ENCODE data around the gene WDR18. TPM values are rescaled to one million over a fixed set of nuclear protein-coding genes. Genes with fewer than 3 reads are reported as not detected.

Gene WDR18
- polyA plus RNA-seq, 1 donor (not counting 4 experiments of a cell fraction or from before 2014, with no cell fraction given): 26.3 TPM

- dilution Hi-C loops (cut with MboI; ENCODE audit: extremely low pct_ligation_motif_present, low sequenced_read_pairs): no loop called here
- Histone ChIP-seq H3K79me2 (ENCODE audit: control insufficient read depth, insufficient read depth, low read length) (peaks cover 39% of the 10 kb centered on the region), H3K4me2 (ENCODE audit: control insufficient read depth, extremely low read depth, insufficient read depth, low read depth, low read length) (peak within 1 kb of the TSS; percentile 89), H3K9ac (ENCODE audit: control insufficient read depth, extremely low read depth, insufficient read depth, low read length) (peak within 1 kb of the TSS; percentile 89), H3K4me3 (ENCODE audit: control insufficient read depth in 2 of 3, extremely low read depth in 1 of 3, insufficient read depth in 2 of 3, low read depth in 1 of 3, low read length in 3 of 3) (peak within 1 kb of the TSS; percentile 94 to 99 (median 97)), H4K20me1 (ENCODE audit: control insufficient read depth, extremely low read depth, insufficient read depth, low read length) (peaks cover 7% of the 10 kb centered on the region), H3K9me3 (ENCODE audit: control insufficient read depth, low read depth, low read length) (no peaks in the 10 kb centered on the region), H3K36me3 (ENCODE audit: control insufficient read depth in 2 of 2, extremely low read depth in 1 of 2, insufficient read depth in 2 of 2, low read length in 2 of 2) (peaks cover 5 to 10% of the 10 kb centered on the region in 2 experiments), H3K9me1 (ENCODE audit: control insufficient read depth, extremely low read depth, insufficient read depth, low read length) (no peaks in the 10 kb centered on the region), H3K27me3 (ENCODE audit: control insufficient read depth, extremely low read depth, insufficient read depth, low read length) (no peaks in the 10 kb centered on the region), H3K27ac (ENCODE audit: control insufficient read depth, insufficient read depth, low read length) (peak within 1 kb of the TSS; percentile 80), H3K4me1 (ENCODE audit: control insufficient read depth, extremely low read depth, insufficient read depth, low read length) (peaks cover 11% of the 10 kb centered on the region), H2AFZ (ENCODE audit: control insufficient read depth, low read length) (peak within 1 kb of the TSS; percentile 45)
- DNase-seq (ENCODE audit: low read depth, low spot score) (no peak), FAIRE-seq (no peak)
- TF ChIP-seq, protein P1, sequence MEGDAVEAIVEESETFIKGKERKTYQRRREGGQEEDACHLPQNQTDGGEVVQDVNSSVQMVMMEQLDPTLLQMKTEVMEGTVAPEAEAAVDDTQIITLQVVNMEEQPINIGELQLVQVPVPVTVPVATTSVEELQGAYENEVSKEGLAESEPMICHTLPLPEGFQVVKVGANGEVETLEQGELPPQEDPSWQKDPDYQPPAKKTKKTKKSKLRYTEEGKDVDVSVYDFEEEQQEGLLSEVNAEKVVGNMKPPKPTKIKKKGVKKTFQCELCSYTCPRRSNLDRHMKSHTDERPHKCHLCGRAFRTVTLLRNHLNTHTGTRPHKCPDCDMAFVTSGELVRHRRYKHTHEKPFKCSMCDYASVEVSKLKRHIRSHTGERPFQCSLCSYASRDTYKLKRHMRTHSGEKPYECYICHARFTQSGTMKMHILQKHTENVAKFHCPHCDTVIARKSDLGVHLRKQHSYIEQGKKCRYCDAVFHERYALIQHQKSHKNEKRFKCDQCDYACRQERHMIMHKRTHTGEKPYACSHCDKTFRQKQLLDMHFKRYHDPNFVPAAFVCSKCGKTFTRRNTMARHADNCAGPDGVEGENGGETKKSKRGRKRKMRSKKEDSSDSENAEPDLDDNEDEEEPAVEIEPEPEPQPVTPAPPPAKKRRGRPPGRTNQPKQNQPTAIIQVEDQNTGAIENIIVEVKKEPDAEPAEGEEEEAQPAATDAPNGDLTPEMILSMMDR (optimal IDR thresholded peaks at IDR 0.05 in 1 of 3, IDR thresholded peaks at IDR 0.05 in 1 of 3, conservative IDR thresholded peaks at IDR 0.05 in 1 of 3; ENCODE audit: extremely low read depth in 1 of 3, insufficient read depth in 2 of 3, low read length in 3 of 3): no peak
- TF ChIP-seq EZH2 (IDR thresholded peaks at IDR 0.05; ENCODE audit: low read length): no peak
Measured at GRCh38 chr19:1025960-1026782, 42.0 kb downstream of the WDR18 start, which contains the start of gene CNN2. Gene CNN2 (plus strand): TSS chr19:1026608. CDS start chr19:1026662, 54 bp downstream.

DNA sequence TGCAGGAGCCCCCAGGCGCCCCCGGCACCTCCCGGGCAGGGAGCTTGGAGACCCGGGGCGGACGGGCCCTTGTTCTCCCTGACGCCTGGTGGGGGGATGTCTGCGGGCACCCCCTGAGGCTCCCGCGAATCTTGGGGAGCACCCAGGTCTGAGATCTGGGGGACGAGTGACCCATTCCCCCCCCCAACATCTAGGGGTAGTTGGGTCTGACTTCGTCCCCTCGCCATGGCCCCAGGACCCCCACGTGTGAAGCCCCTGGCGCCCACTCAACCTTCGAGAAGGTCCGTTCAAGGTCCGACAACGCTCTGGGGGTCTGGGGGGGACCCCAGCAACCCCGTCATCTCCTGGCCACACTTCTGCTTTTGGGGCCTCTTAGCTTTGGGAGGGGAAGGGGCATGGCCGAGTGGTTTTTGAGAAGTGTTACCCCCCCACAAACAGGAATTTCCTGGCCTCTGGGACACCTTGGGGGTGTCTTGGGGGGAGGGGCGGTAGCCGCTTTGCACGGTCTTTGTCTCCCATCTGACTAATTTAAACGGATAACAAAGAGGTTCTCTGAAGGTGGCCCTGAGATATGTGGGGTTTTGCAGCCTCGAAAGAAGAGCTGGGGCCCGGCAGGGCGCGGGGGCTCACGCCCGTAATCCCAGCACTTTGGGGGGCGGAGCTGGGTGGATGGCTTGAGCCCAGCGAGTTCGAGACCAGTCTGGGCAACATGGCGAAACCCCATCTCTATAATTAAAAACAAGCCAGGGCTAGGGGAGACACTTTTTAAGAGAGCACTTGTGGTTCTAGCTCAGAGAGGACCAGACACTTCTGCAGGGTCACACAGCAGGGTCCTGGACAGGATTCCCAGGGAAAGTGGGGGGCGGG lies 42.9 kb downstream of the WDR18 start:
- TF ChIP-seq, protein P1 (optimal IDR thresholded peaks at IDR 0.05 in 1 of 3, IDR thresholded peaks at IDR 0.05 in 1 of 3, conservative IDR thresholded peaks at IDR 0.05 in 1 of 3; ENCODE audit: extremely low read depth in 1 of 3, insufficient read depth in 2 of 3, low read length in 3 of 3): no peak
- TF ChIP-seq EZH2 (IDR thresholded peaks at IDR 0.05; ENCODE audit: low read length): no peak
- peak overlapping the region; percentile 80 for H3K27ac ChIP-seq (ENCODE audit: control insufficient read depth, insufficient read depth, low read length)
- H3K4me2 ChIP-seq (ENCODE audit: control insufficient read depth, extremely low read depth, insufficient read depth, low read depth, low read length): peak overlapping the region; percentile 89
- DNase-seq (ENCODE audit: low read depth, low spot score) (no peak), FAIRE-seq (no peak)
- peaks cover 8% of the 10 kb centered on the region for H4K20me1 ChIP-seq (ENCODE audit: control insufficient read depth, extremely low read depth, insufficient read depth, low read length)
- H3K4me3 ChIP-seq (ENCODE audit: control insufficient read depth in 2 of 3, extremely low read depth in 1 of 3, insufficient read depth in 2 of 3, low read depth in 1 of 3, low read length in 3 of 3): peak overlapping the region; percentile 94 to 99 (median 97)
- H3K9ac ChIP-seq (ENCODE audit: control insufficient read depth, extremely low read depth, insufficient read depth, low read length): peak overlapping the region; percentile 89
- H3K4me1 ChIP-seq (ENCODE audit: control insufficient read depth, extremely low read depth, insufficient read depth, low read length): peaks cover 11% of the 10 kb centered on the region
- dilution Hi-C loops (cut with MboI; ENCODE audit: extremely low pct_ligation_motif_present, low sequenced_read_pairs): no loop called here
- peaks cover 5 to 13% of the 10 kb centered on the region in 2 experiments for H3K36me3 ChIP-seq (ENCODE audit: control insufficient read depth in 2 of 2, extremely low read depth in 1 of 2, insufficient read depth in 2 of 2, low read length in 2 of 2)
- no peaks in the 10 kb centered on the region for H3K9me1 ChIP-seq (ENCODE audit: control insufficient read depth, extremely low read depth, insufficient read depth, low read length)
- H2AFZ ChIP-seq (ENCODE audit: control insufficient read depth, low read length): no peak overlapping the region
- no peaks in the 10 kb centered on the region for H3K27me3 ChIP-seq (ENCODE audit: control insufficient read depth, extremely low read depth, insufficient read depth, low read length)
- peaks cover 43% of the 10 kb centered on the region for H3K79me2 ChIP-seq (ENCODE audit: control insufficient read depth, insufficient read depth, low read length)
- no peaks in the 10 kb centered on the region for H3K9me3 ChIP-seq (ENCODE audit: control insufficient read depth, low read depth, low read length)

Measured in keratinocyte (primary cell).